K562 (cell line): ENCODE results near the gene NRAP. TPM values are rescaled to one million over a fixed set of nuclear protein-coding genes. Genes with fewer than 3 reads are reported as not detected.

Experiments used
- ATAC-seq: fragments of 200-7000 bp; cut with Tn5 transposase; 3 replicates; pipeline ENCODE4 v1.9.1; 2020; ENCODE audit warnings: moderate library complexity
- BruUV-seq: library from RNA; stranded (reverse); fragments of 400-500 nt; replicated peaks from 2 replicates; lab custom pipeline; 2021; lab: Mats Ljungman, UMichigan
- CTCF ChIA-PET: fragments of 300-600 bp; formaldehyde crosslinking; extraction: SDS; loops from one replicate; lab custom pipeline; 2021; ENCODE audit warnings: low intra/inter-chr PET ratio; lab: Yijun Ruan, JAX
- POLR2A ChIA-PET: fragments of 300-600, 350-650 bp; sonication (Branson Sonifier 250); formaldehyde crosslinking; extraction: SDS; loops from one replicate; lab custom pipeline; 2021; ENCODE audit warnings: antibody characterized with exemption, inconsistent platforms; lab: Yijun Ruan, JAX
- DNase-seq, 4 experiments: peaks; one replicate each; pipeline versions ENCODE4 v3.0.0 to v3.0.0-alpha.2; 2011 to 2018; ENCODE audit warnings: low spot score in 3 of 4, mixed read lengths in 3 of 4; ENCODE audit errors: extremely low read depth in 1 of 4
- FAIRE-seq: peaks from 2 replicates; lab custom pipeline; 2011; peaks lifted over from hg19 to GRCh38; lab: Jason Lieb, UNC
- H2AFZ ChIP-seq: 2 replicates; pipeline ENCODE4 v1.6.0; 2011; ENCODE audit warnings: low read depth, low read length, control low read depth, inconsistent platforms
- H3K27ac ChIP-seq: fragments of 200-600 bp; 3 replicates; pipeline ENCODE4 v1.8.0; 2011; ENCODE audit warnings: low read depth, mild to moderate bottlenecking, control low read depth, inconsistent platforms, low read length, moderate library complexity, mixed read lengths; ENCODE audit errors: extremely low read depth
- H3K27me3 ChIP-seq, 2 experiments: fragments of 300-600 bp in 1 of 2; 2 replicates in 1 of 2; 3 replicates in 1 of 2; pipeline versions ENCODE4 v1.6.0 to v1.8.0; 2011; ENCODE audit warnings: inconsistent platforms in 2 of 2, low read length in 2 of 2, mild to moderate bottlenecking in 1 of 2, mixed read lengths in 1 of 2, moderate library complexity in 1 of 2; ENCODE audit not compliant: control insufficient read depth in 2 of 2, insufficient read depth in 2 of 2
- H3K36me3 ChIP-seq: fragments of 300-600 bp; 3 replicates; pipeline ENCODE4 v1.8.0; 2011; ENCODE audit warnings: mild to moderate bottlenecking, low read length, inconsistent platforms; ENCODE audit not compliant: control insufficient read depth, insufficient read depth
- H3K4me1 ChIP-seq, 2 experiments: fragments of 200-600 bp in 1 of 2; replicated peaks in 1 of 2; 2 replicates in 1 of 2; 3 replicates in 1 of 2; pipeline versions ENCODE4 v1.5.1 to v1.8.0; 2011; ENCODE audit warnings: inconsistent platforms in 2 of 2, low read length in 2 of 2, mild to moderate bottlenecking in 1 of 2, mixed read lengths in 1 of 2, moderate library complexity in 1 of 2; ENCODE audit not compliant: control insufficient read depth in 2 of 2, insufficient read depth in 2 of 2
- H3K4me2 ChIP-seq: 2 replicates; pipeline ENCODE4 v1.6.1; 2011; ENCODE audit warnings: low read length, control low read depth, inconsistent platforms, mixed read lengths; ENCODE audit not compliant: insufficient read depth
- H3K4me3 ChIP-seq: fragments of 200-600 bp; sonication (generic), shearing (Covaris generic); 2 replicates; pipeline ENCODE4 v1.5.1; 2016; ENCODE audit warnings: control low read depth, inconsistent platforms
- H3K79me2 ChIP-seq: fragments of 200-600 bp; 3 replicates; pipeline ENCODE4 v1.8.0; 2011; ENCODE audit warnings: low read length, inconsistent platforms; ENCODE audit not compliant: control insufficient read depth, insufficient read depth
- H3K9ac ChIP-seq, 2 experiments: 2 replicates each; pipeline versions ENCODE4 v1.6.0 to v1.6.1; 2011; ENCODE audit warnings: low read depth in 2 of 2, low read length in 2 of 2, control low read depth in 1 of 2, inconsistent platforms in 1 of 2, mild to moderate bottlenecking in 1 of 2, mixed read lengths in 1 of 2; ENCODE audit not compliant: insufficient read depth in 1 of 2
- H3K9me1 ChIP-seq: one replicate; pipeline ENCODE4 v1.6.0; 2011; ENCODE audit warnings: inconsistent platforms, mild to moderate bottlenecking, low read length, moderate library complexity; ENCODE audit not compliant: control insufficient read depth, insufficient read depth
- H3K9me3 ChIP-seq: replicated peaks from 2 replicates; pipeline ENCODE4 v1.5.1; 2011; ENCODE audit warnings: low read depth, low read length, inconsistent platforms; ENCODE audit not compliant: control insufficient read depth, insufficient read depth
- H4K20me1 ChIP-seq: replicated peaks from 2 replicates; pipeline ENCODE4 v1.6.1; 2011; ENCODE audit warnings: low read length, inconsistent platforms, mixed read lengths; ENCODE audit not compliant: control insufficient read depth, insufficient read depth
- ATF7 ChIP-seq: fragments of 450-650 bp; IDR thresholded peaks from 2 replicates; pipeline ENCODE4 v1.7.1; 2014; ENCODE audit warnings: mild to moderate bottlenecking, moderate library complexity
- BRF1 ChIP-seq: IDR thresholded peaks from 3 replicates; pipeline ENCODE4 v1.6.1; 2011; ENCODE audit warnings: borderline replicate concordance, mild to moderate bottlenecking; ENCODE audit not compliant: insufficient read length; ENCODE audit errors: extremely low read depth
- C11orf30 ChIP-seq: fragments of 450-650 bp; IDR thresholded peaks from 2 replicates; pipeline ENCODE4 v1.6.1; 2016; ENCODE audit warnings: low read depth, mild to moderate bottlenecking
- ELF1 ChIP-seq: fragments of 200-800 bp; sonication (Bioruptor generic); IDR thresholded peaks from 2 replicates; pipeline ENCODE4 v1.6.1; 2016; ENCODE audit warnings: missing genetic modification characterization, missing compliant biosample characterization
- FOXK1 ChIP-seq: sonication (generic); formaldehyde crosslinking; IDR thresholded peaks from 2 replicates; pipeline ENCODE4 v1.8.0; 2022; ENCODE audit warnings: missing genetic modification reagents, mild to moderate bottlenecking, borderline replicate concordance
- HMG20A ChIP-seq: fragments of 450-650 bp; formaldehyde crosslinking; conservative IDR thresholded peaks from 2 replicates; pipeline ENCODE4 v1.4.0; 2020; ENCODE audit warnings: mild to moderate bottlenecking, mixed read lengths
- RBM25 ChIP-seq: fragments of 200-400 bp; formaldehyde crosslinking; IDR thresholded peaks from 2 replicates; pipeline ENCODE4 v1.6.1; 2018; ENCODE audit warnings: low read length, low read depth, moderate library complexity; ENCODE audit not compliant: severe bottlenecking
- RBM39 ChIP-seq: fragments of 200-400 bp; formaldehyde crosslinking; optimal IDR thresholded peaks from 2 replicates; pipeline ENCODE3; 2018; ENCODE audit warnings: low read depth, low read length
- SAFB ChIP-seq: fragments of 200-400 bp; formaldehyde crosslinking; IDR thresholded peaks from 2 replicates; pipeline ENCODE4 v1.6.1; 2017; ENCODE audit warnings: low read depth, low read length, borderline replicate concordance
- SRSF7 ChIP-seq: fragments of 200-400 bp; formaldehyde crosslinking; optimal IDR thresholded peaks from 2 replicates; pipeline ENCODE3; 2017; ENCODE audit warnings: mild to moderate bottlenecking, low read depth, low read length
- TFAM ChIP-seq: fragments of 250-450 bp; sonication (Bioruptor Pico); conservative IDR thresholded peaks from 2 replicates; pipeline ENCODE4 v1.5.0; 2021; ENCODE audit warnings: mild to moderate bottlenecking, moderate library complexity
- ZC3H8 ChIP-seq: fragments of 450-650 bp; IDR thresholded peaks from 2 replicates; pipeline ENCODE4 v1.6.1; 2017
- ZFPM2 ChIP-seq: fragments of 250-450 bp; sonication (Bioruptor Pico); IDR thresholded peaks from 2 replicates; pipeline ENCODE4 v1.5.1; 2022; ENCODE audit warnings: mild to moderate bottlenecking
- ZNF41 ChIP-seq: fragments of 250-450 bp; sonication (Bioruptor Pico); conservative IDR thresholded peaks from 2 replicates; pipeline ENCODE4 v1.4.0; 2020; ENCODE audit warnings: mild to moderate bottlenecking
- ZNF644 ChIP-seq: fragments of 200-800 bp; sonication (Bioruptor generic); IDR thresholded peaks from 2 replicates; pipeline ENCODE4 v1.6.1; 2016; ENCODE audit warnings: low read depth, missing genetic modification characterization, missing compliant biosample characterization
- ZNF77 ChIP-seq: fragments of 250-450 bp; sonication (Bioruptor Pico); IDR thresholded peaks from 2 replicates; pipeline ENCODE4 v1.5.0; 2020
- WGBS: fragments of 100-300 bp; shearing (Covaris generic); methylation state at CpG from one replicate; pipeline ENCODE4 v1.1.6; 2016; ENCODE audit warnings: low coverage, mixed read lengths; ENCODE audit not compliant: insufficient coverage; ENCODE audit errors: missing lambda C conversion rate; 5-methylcytosine and 5-hydroxymethylcytosine counted together
- in situ Hi-C: fragments of 300-500 bp; cut with MboI; formaldehyde crosslinking; loops from 4 replicates; pipeline ENCODE4 v1.15.0; 2018; ENCODE audit warnings: inconsistent platforms, mixed read lengths
- intact Hi-C: fragments of 100-400 bp; cut with micrococcal nuclease; formaldehyde crosslinking; loops from 2 replicates; pipeline ENCODE4 v1.14.2; 2022
- polyA plus RNA-seq, 8 experiments: library from polyadenylated mRNA; depleted of rRNA in 4 of 8; stranded (reverse) in 5 of 8; unstranded in 3 of 8; fragments of >200 nt; fragmentation: Nextera tagmentation in 2 of 8; fragmentation: Illumina TruSeq in 1 of 8; extraction: Ambion mirVana in 2 of 8; extraction: Trizol in 1 of 8; gene quantifications; 2 replicates each; pipeline versions ENCODE4 v1.2.1 to v1.2.3, GENCODE V29; 2011 to 2014; ENCODE audit warnings: inconsistent platforms in 1 of 8, missing spikeins in 1 of 8
- total RNA-seq, 7 experiments: library from RNA; depleted of rRNA in 6 of 7; stranded (reverse); fragments of >200 nt in 6 of 7; fragmentation: Illumina TruSeq in 2 of 7; extraction: Trizol in 2 of 7; gene quantifications; 2 replicates each; pipeline versions ENCODE4 v1.2.1 to v1.2.3, GENCODE V29; 2011 to 2021; ENCODE audit warnings: low replicate concordance in 1 of 7
- TF ChIP-seq, protein P1 (sequence below): fragments of 450-650 bp; formaldehyde crosslinking; IDR thresholded peaks from 2 replicates; pipeline ENCODE4 v1.4.0; 2020; ENCODE audit warnings: mild to moderate bottlenecking
- TF ChIP-seq, protein P2 (sequence below): sonication (generic); formaldehyde crosslinking; IDR thresholded peaks from 2 replicates; pipeline ENCODE4 v1.8.0; 2023; ENCODE audit warnings: missing genetic modification reagents, mild to moderate bottlenecking, borderline replicate concordance

The NRAP gene
- total and polyA plus RNA-seq, 9 of the 15 experiments (the other 6 are each of a cell fraction or from before 2014, with no cell fraction given), result not detected

DNA sequence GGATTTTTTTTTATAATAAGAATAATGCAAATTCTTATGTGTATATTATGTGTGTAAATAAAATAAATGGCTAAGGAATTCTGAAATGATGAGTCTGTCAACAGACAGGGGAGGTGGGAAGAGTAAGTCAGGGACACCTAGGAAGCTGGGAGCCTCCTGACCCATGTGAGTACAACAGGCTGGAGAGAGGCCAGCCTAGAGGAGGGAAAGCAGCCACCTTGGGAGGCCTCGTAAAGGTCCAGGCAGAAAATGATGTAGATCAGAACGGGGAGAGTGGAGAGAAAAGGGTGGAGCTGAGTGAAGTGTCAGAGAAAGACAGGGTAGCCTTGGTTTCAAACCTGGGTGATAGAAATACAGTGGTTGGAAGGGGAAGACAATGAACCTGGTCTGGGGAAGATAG, 6.9 kb downstream of the NRAP start:
- Histone ChIP-seq H4K20me1 (no peaks in the 10 kb centered on the region), H2AFZ (no peak overlapping the region), H3K4me3 (no peak overlapping the region), H3K9ac (no peak overlapping the region), H3K4me2 (no peak overlapping the region), H3K27ac (no peak overlapping the region), H3K27me3 (no peaks in the 10 kb centered on the region), H3K9me1 (no peaks in the 10 kb centered on the region), H3K9me3 (no peaks in the 10 kb centered on the region), H3K36me3 (no peaks in the 10 kb centered on the region), H3K79me2 (no peaks in the 10 kb centered on the region), H3K4me1 (no peaks in the 10 kb centered on the region)
- no peak for FAIRE-seq
- ChIA-PET POLR2A (no interaction called here), CTCF (no interaction called here)
- intact Hi-C loops (no loop called here), in situ Hi-C loops (no loop called here)
- no TSS peak for BruUV-seq
- WGBS, result 0% methylated on average over 2 of the region's 2 CpGs
- DNase-seq, result no peak
- ATAC-seq, result no peak
- TF ChIP-seq FOXK1 (CRISPR knock-in tag) (no peak), ZNF41 (CRISPR knock-in tag) (no peak), ZFPM2 (no peak), BRF1 (no peak), SRSF7 (no peak), ELF1 (tag) (no peak), HMG20A (no peak), SAFB (no peak), C11orf30 (no peak), ZC3H8 (no peak), RBM39 (no peak), ZNF77 (CRISPR knock-in tag) (no peak), ZNF644 (tag) (no peak), TFAM (CRISPR knock-in tag) (no peak), ATF7 (no peak), RBM25 (no peak)
- TF ChIP-seq, protein P1, sequence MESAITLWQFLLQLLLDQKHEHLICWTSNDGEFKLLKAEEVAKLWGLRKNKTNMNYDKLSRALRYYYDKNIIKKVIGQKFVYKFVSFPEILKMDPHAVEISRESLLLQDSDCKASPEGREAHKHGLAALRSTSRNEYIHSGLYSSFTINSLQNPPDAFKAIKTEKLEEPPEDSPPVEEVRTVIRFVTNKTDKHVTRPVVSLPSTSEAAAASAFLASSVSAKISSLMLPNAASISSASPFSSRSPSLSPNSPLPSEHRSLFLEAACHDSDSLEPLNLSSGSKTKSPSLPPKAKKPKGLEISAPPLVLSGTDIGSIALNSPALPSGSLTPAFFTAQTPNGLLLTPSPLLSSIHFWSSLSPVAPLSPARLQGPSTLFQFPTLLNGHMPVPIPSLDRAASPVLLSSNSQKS (CRISPR knock-in tag), result no peak
- TF ChIP-seq, protein P2, sequence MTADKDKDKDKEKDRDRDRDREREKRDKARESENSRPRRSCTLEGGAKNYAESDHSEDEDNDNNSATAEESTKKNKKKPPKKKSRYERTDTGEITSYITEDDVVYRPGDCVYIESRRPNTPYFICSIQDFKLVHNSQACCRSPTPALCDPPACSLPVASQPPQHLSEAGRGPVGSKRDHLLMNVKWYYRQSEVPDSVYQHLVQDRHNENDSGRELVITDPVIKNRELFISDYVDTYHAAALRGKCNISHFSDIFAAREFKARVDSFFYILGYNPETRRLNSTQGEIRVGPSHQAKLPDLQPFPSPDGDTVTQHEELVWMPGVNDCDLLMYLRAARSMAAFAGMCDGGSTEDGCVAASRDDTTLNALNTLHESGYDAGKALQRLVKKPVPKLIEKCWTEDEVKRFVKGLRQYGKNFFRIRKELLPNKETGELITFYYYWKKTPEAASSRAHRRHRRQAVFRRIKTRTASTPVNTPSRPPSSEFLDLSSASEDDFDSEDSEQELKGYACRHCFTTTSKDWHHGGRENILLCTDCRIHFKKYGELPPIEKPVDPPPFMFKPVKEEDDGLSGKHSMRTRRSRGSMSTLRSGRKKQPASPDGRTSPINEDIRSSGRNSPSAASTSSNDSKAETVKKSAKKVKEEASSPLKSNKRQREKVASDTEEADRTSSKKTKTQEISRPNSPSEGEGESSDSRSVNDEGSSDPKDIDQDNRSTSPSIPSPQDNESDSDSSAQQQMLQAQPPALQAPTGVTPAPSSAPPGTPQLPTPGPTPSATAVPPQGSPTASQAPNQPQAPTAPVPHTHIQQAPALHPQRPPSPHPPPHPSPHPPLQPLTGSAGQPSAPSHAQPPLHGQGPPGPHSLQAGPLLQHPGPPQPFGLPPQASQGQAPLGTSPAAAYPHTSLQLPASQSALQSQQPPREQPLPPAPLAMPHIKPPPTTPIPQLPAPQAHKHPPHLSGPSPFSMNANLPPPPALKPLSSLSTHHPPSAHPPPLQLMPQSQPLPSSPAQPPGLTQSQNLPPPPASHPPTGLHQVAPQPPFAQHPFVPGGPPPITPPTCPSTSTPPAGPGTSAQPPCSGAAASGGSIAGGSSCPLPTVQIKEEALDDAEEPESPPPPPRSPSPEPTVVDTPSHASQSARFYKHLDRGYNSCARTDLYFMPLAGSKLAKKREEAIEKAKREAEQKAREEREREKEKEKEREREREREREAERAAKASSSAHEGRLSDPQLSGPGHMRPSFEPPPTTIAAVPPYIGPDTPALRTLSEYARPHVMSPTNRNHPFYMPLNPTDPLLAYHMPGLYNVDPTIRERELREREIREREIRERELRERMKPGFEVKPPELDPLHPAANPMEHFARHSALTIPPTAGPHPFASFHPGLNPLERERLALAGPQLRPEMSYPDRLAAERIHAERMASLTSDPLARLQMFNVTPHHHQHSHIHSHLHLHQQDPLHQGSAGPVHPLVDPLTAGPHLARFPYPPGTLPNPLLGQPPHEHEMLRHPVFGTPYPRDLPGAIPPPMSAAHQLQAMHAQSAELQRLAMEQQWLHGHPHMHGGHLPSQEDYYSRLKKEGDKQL (CRISPR knock-in tag), result no peak
